IMR-90 (cell line): ENCODE measurements around the gene ADAMTS16. TPM values are rescaled to one million over a fixed set of nuclear protein-coding genes. Genes with fewer than 3 reads are reported as not detected.

Experiments
- ATAC-seq: fragments of 200-7000 bp; cut with Tn5 transposase; 2 replicates; pipeline ENCODE4 v1.9.1; 2020; ENCODE audit warnings: low read depth, mild to moderate bottlenecking, moderate library complexity
- BruUV-seq: library from RNA; stranded (reverse); fragments of 400-500 nt; replicated peaks from 2 replicates; lab custom pipeline; 2021; lab: Mats Ljungman, UMichigan
- CTCF ChIA-PET: fragments of 300-600 bp; formaldehyde crosslinking; extraction: SDS; loops from one replicate; lab custom pipeline; 2021; ENCODE audit warnings: antibody characterized with exemption; lab: Yijun Ruan, JAX
- POLR2A ChIA-PET: fragments of 300-600 bp; sonication (Branson Sonifier 250); formaldehyde crosslinking; loops from one replicate; lab custom pipeline; 2022; ENCODE audit warnings: antibody characterized with exemption; ENCODE audit not compliant: unreplicated experiment; lab: Charles Lee
- DNase-seq: peaks from one replicate; pipeline ENCODE4 v3.0.0; 2013
- H2AFZ ChIP-seq: replicated peaks from 2 replicates; pipeline ENCODE3; 2013; ENCODE audit warnings: low read length, mild to moderate bottlenecking; ENCODE audit not compliant: poor library complexity
- H2AK5ac ChIP-seq: 2 replicates; pipeline ENCODE4 v1.6.1; 2013; ENCODE audit warnings: low read depth, low read length, inconsistent platforms
- H2AK9ac ChIP-seq: replicated peaks from 2 replicates; pipeline ENCODE3; 2013; ENCODE audit warnings: mild to moderate bottlenecking, low read depth, low read length, moderate library complexity; ENCODE audit not compliant: poor library complexity
- H2BK120ac ChIP-seq: 2 replicates; pipeline ENCODE4 v1.6.1; 2013; ENCODE audit warnings: low read depth, low read length, inconsistent platforms
- H2BK15ac ChIP-seq: 3 replicates; pipeline ENCODE4 v1.6.1; 2013; ENCODE audit warnings: low read depth, low read length, inconsistent platforms
- H2BK20ac ChIP-seq: 2 replicates; pipeline ENCODE4 v1.6.1; 2013; ENCODE audit warnings: low read depth, mild to moderate bottlenecking, inconsistent platforms, low read length, moderate library complexity
- H2BK5ac ChIP-seq: 2 replicates; pipeline ENCODE4 v1.6.1; 2013; ENCODE audit warnings: mild to moderate bottlenecking, low read depth, low read length, inconsistent platforms; ENCODE audit not compliant: poor library complexity, severe bottlenecking
- H3K14ac ChIP-seq: replicated peaks from 2 replicates; pipeline ENCODE4 v1.6.1; 2013; ENCODE audit warnings: low read depth, low read length, inconsistent platforms
- H3K18ac ChIP-seq: 2 replicates; pipeline ENCODE4 v1.6.1; 2013; ENCODE audit warnings: low read depth, low read length, control low read depth
- H3K23ac ChIP-seq: 2 replicates; pipeline ENCODE4 v1.6.1; 2013; ENCODE audit warnings: low read depth, low read length, inconsistent platforms
- H3K27ac ChIP-seq: 2 replicates; pipeline ENCODE4 v1.5.1; 2013; ENCODE audit warnings: mild to moderate bottlenecking, control low read depth, low read length; ENCODE audit not compliant: insufficient read depth
- H3K27me3 ChIP-seq: 2 replicates; pipeline ENCODE4 v1.6.1; 2013; ENCODE audit warnings: low read length; ENCODE audit not compliant: control insufficient read depth, insufficient read depth
- H3K36me3 ChIP-seq: 2 replicates; pipeline ENCODE4 v1.6.1; 2013; ENCODE audit warnings: low read length, mixed read lengths; ENCODE audit not compliant: control insufficient read depth, insufficient read depth
- H3K4ac ChIP-seq: 2 replicates; pipeline ENCODE4 v1.6.1; 2013; ENCODE audit warnings: low read depth, low read length, inconsistent platforms
- H3K4me1 ChIP-seq: 2 replicates; pipeline ENCODE4 v1.6.1; 2013; ENCODE audit warnings: low read length, mixed read lengths; ENCODE audit not compliant: control insufficient read depth, insufficient read depth
- H3K4me2 ChIP-seq: 2 replicates; pipeline ENCODE4 v1.6.1; 2013; ENCODE audit warnings: low read depth, mild to moderate bottlenecking, control low read depth, low read length, moderate library complexity
- H3K4me3 ChIP-seq: 2 replicates; pipeline ENCODE4 v1.5.1; 2013; ENCODE audit warnings: low read depth, mild to moderate bottlenecking, control low read depth, low read length, moderate library complexity; ENCODE audit not compliant: insufficient read depth
- H3K56ac ChIP-seq: 2 replicates; pipeline ENCODE4 v1.6.1; 2013; ENCODE audit warnings: low read length, inconsistent platforms; ENCODE audit not compliant: insufficient read depth; ENCODE audit errors: extremely low read depth
- H3K79me1 ChIP-seq, 2 experiments: 2 replicates each; pipeline ENCODE4 v1.6.1; 2013; ENCODE audit warnings: low read length in 2 of 2, inconsistent platforms in 1 of 2, low read depth in 1 of 2
- H3K9ac ChIP-seq: 2 replicates; pipeline ENCODE4 v1.6.1; 2013; ENCODE audit warnings: low read depth, low read length, control low read depth
- H3K9me1 ChIP-seq: 2 replicates; pipeline ENCODE4 v1.6.1; 2013; ENCODE audit warnings: low read length, inconsistent platforms; ENCODE audit not compliant: insufficient read depth
- H3K9me3 ChIP-seq: 2 replicates; pipeline ENCODE4 v1.6.1; 2013; ENCODE audit warnings: low read length; ENCODE audit not compliant: control insufficient read depth, insufficient read depth
- H4K20me1 ChIP-seq: 2 replicates; pipeline ENCODE4 v1.6.1; 2013; ENCODE audit warnings: low read length, inconsistent platforms; ENCODE audit not compliant: insufficient read depth
- H4K5ac ChIP-seq: 2 replicates; pipeline ENCODE4 v1.6.1; 2013; ENCODE audit warnings: mild to moderate bottlenecking, low read depth, low read length, control low read depth
- H4K8ac ChIP-seq, 2 experiments: 2 replicates each; pipeline ENCODE4 v1.6.1; 2013; ENCODE audit warnings: low read depth in 2 of 2, low read length in 2 of 2, control low read depth in 1 of 2, inconsistent platforms in 1 of 2
- H4K91ac ChIP-seq: 2 replicates; pipeline ENCODE4 v1.6.1; 2013; ENCODE audit warnings: low read depth, low read length, inconsistent platforms; ENCODE audit not compliant: insufficient read depth
- BHLHE40 ChIP-seq: fragments of 150-350 bp; IDR thresholded peaks from 2 replicates; pipeline ENCODE4 v1.6.1; 2016; ENCODE audit warnings: mild to moderate bottlenecking, low read depth, low read length
- CEBPB ChIP-seq: IDR thresholded peaks from 2 replicates; pipeline ENCODE4 v1.6.1; 2012; ENCODE audit warnings: low read depth, low read length, improper control_type of control experiment
- CHD1 ChIP-seq: IDR thresholded peaks from 2 replicates; pipeline ENCODE4 v1.6.1; 2012; ENCODE audit warnings: low read depth, low read length, improper control_type of control experiment
- FOS ChIP-seq: fragments of 150-350 bp; IDR thresholded peaks from 2 replicates; pipeline ENCODE4 v1.6.1; 2016; ENCODE audit warnings: low read depth, low read length
- MAFK ChIP-seq: IDR thresholded peaks from 2 replicates; pipeline ENCODE4 v1.6.1; 2012; ENCODE audit warnings: low read depth, low read length, improper control_type of control experiment
- MAZ ChIP-seq: IDR thresholded peaks from 2 replicates; pipeline ENCODE4 v1.6.1; 2012; ENCODE audit warnings: low read depth, mild to moderate bottlenecking, low read length, improper control_type of control experiment, moderate library complexity, borderline replicate concordance
- MXI1 ChIP-seq: IDR thresholded peaks from 2 replicates; pipeline ENCODE4 v1.6.1; 2012; ENCODE audit warnings: low read depth, mild to moderate bottlenecking, low read length, moderate library complexity, borderline replicate concordance
- NFE2L2 ChIP-seq: fragments of 150-350 bp; IDR thresholded peaks from 2 replicates; pipeline ENCODE4 v1.6.1; 2016; ENCODE audit warnings: low read depth, mild to moderate bottlenecking, low read length
- POLR2A ChIP-seq: IDR thresholded peaks from 2 replicates; pipeline ENCODE4 v1.6.1; 2012; ENCODE audit warnings: mild to moderate bottlenecking, low read depth, low read length
- RAD21 ChIP-seq: IDR thresholded peaks from 2 replicates; pipeline ENCODE4 v1.6.1; 2012; ENCODE audit warnings: low read length, improper control_type of control experiment
- RCOR1 ChIP-seq: IDR thresholded peaks from 2 replicates; pipeline ENCODE4 v1.6.1; 2012; ENCODE audit warnings: mild to moderate bottlenecking, low read length, improper control_type of control experiment; ENCODE audit not compliant: insufficient replicate concordance
- RFX5 ChIP-seq: IDR thresholded peaks from 2 replicates; pipeline ENCODE4 v1.8.0; 2012; ENCODE audit warnings: low read depth, mild to moderate bottlenecking, low read length, moderate library complexity
- SMC3 ChIP-seq: fragments of 150-350 bp; IDR thresholded peaks from 2 replicates; pipeline ENCODE4 v1.6.1; 2016; ENCODE audit warnings: low read depth, mild to moderate bottlenecking, antibody characterized with exemption, low read length, moderate library complexity
- WGBS, 2 experiments: methylation state at CpG; one replicate each; pipeline versions ENCODE4 v1.1.5 to v1.1.7; 2013; ENCODE audit warnings: missing lambda C conversion rate in 2 of 2; ENCODE audit not compliant: insufficient read length in 1 of 2; ENCODE audit errors: extremely low coverage in 2 of 2; 5-methylcytosine and 5-hydroxymethylcytosine counted together
- dilution Hi-C: fragments of 300-500 bp; cut with HindIII; formaldehyde crosslinking; loops from one replicate; pipeline ENCODE4 v1.14.3; 2018; ENCODE audit warnings: low sequenced_read_pairs; ENCODE audit not compliant: unreplicated experiment
- in situ Hi-C: fragments of 300-500 bp; cut with MboI; formaldehyde crosslinking; loops from 3 replicates; pipeline ENCODE4 v1.14.3; 2019; ENCODE audit warnings: low sequenced_read_pairs, inconsistent platforms, mixed read lengths
- intact Hi-C: fragments of 100-400 bp; cut with micrococcal nuclease; formaldehyde crosslinking; loops from 2 replicates; pipeline ENCODE4 v1.10.0; 2022
- polyA plus RNA-seq, 3 experiments: library from polyadenylated mRNA; depleted of rRNA; stranded (reverse); fragments of >200 nt; gene quantifications; 2 replicates each; pipeline ENCODE4 v1.2.3, GENCODE V29; 2012; ENCODE audit warnings: low replicate concordance in 1 of 3
- total RNA-seq: library from RNA; depleted of rRNA; stranded (reverse); fragments of >200 nt; gene quantifications from 2 replicates; pipeline ENCODE4 v1.2.3, GENCODE V29; 2012
- TF ChIP-seq, protein P1 (sequence below): conservative IDR thresholded peaks from 2 replicates; pipeline ENCODE4 v1.5.1; 2012; ENCODE audit warnings: mild to moderate bottlenecking, low read depth, low read length, improper control_type of control experiment
- TF ChIP-seq, protein P2 (sequence below): fragments of 150-350 bp; IDR thresholded peaks from 2 replicates; pipeline ENCODE4 v1.6.1; 2016; ENCODE audit warnings: low read depth, mild to moderate bottlenecking, low read length, moderate library complexity, borderline replicate concordance
- TF ChIP-seq, protein P3 (sequence below): fragments of 150-350 bp; IDR thresholded peaks from 2 replicates; pipeline ENCODE4 v1.6.1; 2017; ENCODE audit warnings: mild to moderate bottlenecking, antibody characterized with exemption, low read length, low read depth

Gene ADAMTS16
- total and polyA plus RNA-seq, 2 of the 4 experiments (the other 2 are of a cell fraction), result 0.09 to 0.18 TPM

DNA sequence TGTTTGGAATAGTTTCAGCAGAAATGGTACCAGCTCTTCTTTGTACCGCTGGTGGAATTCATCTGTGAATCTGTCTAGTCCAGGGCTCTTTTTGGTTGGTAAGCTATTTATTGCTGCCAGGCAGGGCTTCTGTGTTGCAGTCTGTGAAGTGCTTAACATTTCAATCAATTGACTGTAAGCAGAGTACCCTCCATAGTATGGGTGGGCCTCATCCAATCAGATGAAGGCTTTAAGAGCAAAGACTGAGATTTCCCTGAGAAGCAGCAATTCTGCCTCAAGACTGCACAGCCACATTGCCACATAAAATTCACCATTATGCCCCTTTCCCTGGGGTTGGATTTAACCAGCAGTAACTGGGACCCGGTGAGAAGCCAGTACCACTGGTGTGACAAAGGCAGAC, 183.4 kb downstream of the ADAMTS16 start:
- ChIA-PET POLR2A (no interaction called here), CTCF (no interaction called here)
- H2AK5ac ChIP-seq, result no peak overlapping the region
- H3K79me1 ChIP-seq, result no peaks in the 10 kb centered on the region
- H3K23ac ChIP-seq, result no peak overlapping the region
- H3K4me3 ChIP-seq, result no peak overlapping the region
- H3K9me3 ChIP-seq, result peaks cover 23% of the 10 kb centered on the region; the same call in 1 of the 2 replicates
- WGBS, 2 experiments, result 40% methylated on average over 1 of the region's 2 CpGs; no CpG with 5 or more reads in 1 of the 2 experiments
- H3K27ac ChIP-seq, result no peak overlapping the region
- H3K27me3 ChIP-seq, result no peaks in the 10 kb centered on the region
- H2BK15ac ChIP-seq, result no peak overlapping the region
- H2BK20ac ChIP-seq, result no peak overlapping the region
- H4K91ac ChIP-seq, result no peak overlapping the region
- no peak overlapping the region for H3K4me2 ChIP-seq
- ATAC-seq (no peak), DNase-seq (no peak)
- H3K18ac ChIP-seq, result no peak overlapping the region
- no peaks in the 10 kb centered on the region for H3K4me1 ChIP-seq
- BruUV-seq, result no TSS peak
- H4K8ac ChIP-seq, result no peak overlapping the region
- TF ChIP-seq CEBPB (no peak), SMC3 (no peak), RAD21 (no peak), RCOR1 (no peak), CHD1 (no peak), MXI1 (no peak), RFX5 (no peak), MAZ (no peak), NFE2L2 (no peak), POLR2A (no peak), BHLHE40 (no peak), FOS (no peak), MAFK (no peak)
- TF ChIP-seq, protein P1, sequence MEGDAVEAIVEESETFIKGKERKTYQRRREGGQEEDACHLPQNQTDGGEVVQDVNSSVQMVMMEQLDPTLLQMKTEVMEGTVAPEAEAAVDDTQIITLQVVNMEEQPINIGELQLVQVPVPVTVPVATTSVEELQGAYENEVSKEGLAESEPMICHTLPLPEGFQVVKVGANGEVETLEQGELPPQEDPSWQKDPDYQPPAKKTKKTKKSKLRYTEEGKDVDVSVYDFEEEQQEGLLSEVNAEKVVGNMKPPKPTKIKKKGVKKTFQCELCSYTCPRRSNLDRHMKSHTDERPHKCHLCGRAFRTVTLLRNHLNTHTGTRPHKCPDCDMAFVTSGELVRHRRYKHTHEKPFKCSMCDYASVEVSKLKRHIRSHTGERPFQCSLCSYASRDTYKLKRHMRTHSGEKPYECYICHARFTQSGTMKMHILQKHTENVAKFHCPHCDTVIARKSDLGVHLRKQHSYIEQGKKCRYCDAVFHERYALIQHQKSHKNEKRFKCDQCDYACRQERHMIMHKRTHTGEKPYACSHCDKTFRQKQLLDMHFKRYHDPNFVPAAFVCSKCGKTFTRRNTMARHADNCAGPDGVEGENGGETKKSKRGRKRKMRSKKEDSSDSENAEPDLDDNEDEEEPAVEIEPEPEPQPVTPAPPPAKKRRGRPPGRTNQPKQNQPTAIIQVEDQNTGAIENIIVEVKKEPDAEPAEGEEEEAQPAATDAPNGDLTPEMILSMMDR, result no peak
- TF ChIP-seq, protein P2, sequence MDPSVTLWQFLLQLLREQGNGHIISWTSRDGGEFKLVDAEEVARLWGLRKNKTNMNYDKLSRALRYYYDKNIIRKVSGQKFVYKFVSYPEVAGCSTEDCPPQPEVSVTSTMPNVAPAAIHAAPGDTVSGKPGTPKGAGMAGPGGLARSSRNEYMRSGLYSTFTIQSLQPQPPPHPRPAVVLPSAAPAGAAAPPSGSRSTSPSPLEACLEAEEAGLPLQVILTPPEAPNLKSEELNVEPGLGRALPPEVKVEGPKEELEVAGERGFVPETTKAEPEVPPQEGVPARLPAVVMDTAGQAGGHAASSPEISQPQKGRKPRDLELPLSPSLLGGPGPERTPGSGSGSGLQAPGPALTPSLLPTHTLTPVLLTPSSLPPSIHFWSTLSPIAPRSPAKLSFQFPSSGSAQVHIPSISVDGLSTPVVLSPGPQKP, result no peak
- TF ChIP-seq, protein P3, sequence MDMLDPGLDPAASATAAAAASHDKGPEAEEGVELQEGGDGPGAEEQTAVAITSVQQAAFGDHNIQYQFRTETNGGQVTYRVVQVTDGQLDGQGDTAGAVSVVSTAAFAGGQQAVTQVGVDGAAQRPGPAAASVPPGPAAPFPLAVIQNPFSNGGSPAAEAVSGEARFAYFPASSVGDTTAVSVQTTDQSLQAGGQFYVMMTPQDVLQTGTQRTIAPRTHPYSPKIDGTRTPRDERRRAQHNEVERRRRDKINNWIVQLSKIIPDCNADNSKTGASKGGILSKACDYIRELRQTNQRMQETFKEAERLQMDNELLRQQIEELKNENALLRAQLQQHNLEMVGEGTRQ, result no peak
- no peak overlapping the region for H2AFZ ChIP-seq
- H3K14ac ChIP-seq, result no peak overlapping the region
- no peak overlapping the region for H3K56ac ChIP-seq
- H2AK9ac ChIP-seq, result no peak overlapping the region
- no peak overlapping the region for H3K9ac ChIP-seq
- H2BK5ac ChIP-seq, result no peak overlapping the region
- H2BK120ac ChIP-seq, result no peak overlapping the region
- H3K4ac ChIP-seq, result no peak overlapping the region
- dilution Hi-C loops (no loop called here), in situ Hi-C loops (no loop called here), intact Hi-C loops (no loop called here)
- H4K20me1 ChIP-seq, result no peaks in the 10 kb centered on the region
- H3K36me3 ChIP-seq, result no peaks in the 10 kb centered on the region
- no peak overlapping the region for H4K5ac ChIP-seq
- no peaks in the 10 kb centered on the region for H3K9me1 ChIP-seq
